ENCODE data around the gene CST9L.

DNA sequence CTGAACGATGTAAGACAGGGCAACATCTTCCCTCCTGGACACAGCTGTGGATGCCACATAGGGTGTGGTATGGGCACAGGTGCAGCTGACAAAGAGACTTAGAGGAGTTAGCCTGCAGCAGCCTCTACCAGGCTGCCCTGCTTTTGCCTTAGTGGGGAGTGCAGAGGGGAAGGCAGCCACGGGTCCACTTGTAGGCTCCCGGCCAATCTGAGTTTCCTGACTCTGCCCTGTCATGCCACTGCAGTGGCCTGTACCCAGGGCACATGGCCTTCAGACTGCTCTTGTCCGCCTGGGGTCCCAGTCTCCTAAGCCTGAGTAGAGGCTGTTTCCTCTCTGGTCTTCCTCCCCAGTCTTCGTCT is 17.1 kb upstream of the CST9L start:
- TF ChIP-seq, protein P1, sequence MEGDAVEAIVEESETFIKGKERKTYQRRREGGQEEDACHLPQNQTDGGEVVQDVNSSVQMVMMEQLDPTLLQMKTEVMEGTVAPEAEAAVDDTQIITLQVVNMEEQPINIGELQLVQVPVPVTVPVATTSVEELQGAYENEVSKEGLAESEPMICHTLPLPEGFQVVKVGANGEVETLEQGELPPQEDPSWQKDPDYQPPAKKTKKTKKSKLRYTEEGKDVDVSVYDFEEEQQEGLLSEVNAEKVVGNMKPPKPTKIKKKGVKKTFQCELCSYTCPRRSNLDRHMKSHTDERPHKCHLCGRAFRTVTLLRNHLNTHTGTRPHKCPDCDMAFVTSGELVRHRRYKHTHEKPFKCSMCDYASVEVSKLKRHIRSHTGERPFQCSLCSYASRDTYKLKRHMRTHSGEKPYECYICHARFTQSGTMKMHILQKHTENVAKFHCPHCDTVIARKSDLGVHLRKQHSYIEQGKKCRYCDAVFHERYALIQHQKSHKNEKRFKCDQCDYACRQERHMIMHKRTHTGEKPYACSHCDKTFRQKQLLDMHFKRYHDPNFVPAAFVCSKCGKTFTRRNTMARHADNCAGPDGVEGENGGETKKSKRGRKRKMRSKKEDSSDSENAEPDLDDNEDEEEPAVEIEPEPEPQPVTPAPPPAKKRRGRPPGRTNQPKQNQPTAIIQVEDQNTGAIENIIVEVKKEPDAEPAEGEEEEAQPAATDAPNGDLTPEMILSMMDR (conservative IDR thresholded peaks at IDR 0.05; ENCODE audit: low read depth, low read length) = no peak
- no peak for TF ChIP-seq EZH2 (IDR thresholded peaks at IDR 0.05; ENCODE audit: borderline replicate concordance, low read depth, low read length, poor library complexity, severe bottlenecking)
